RWPE1 (cell line): ENCODE results near the gene CCNI2.

ENCODE experiments used
- CTCF ChIA-PET: fragments of 350-600 bp; sonication (Branson Sonifier 250); formaldehyde crosslinking; extraction: SDS; loops from one replicate; lab custom pipeline; 2021; lab: Yijun Ruan, JAX
- POLR2A ChIA-PET: fragments of 400-600 bp; formaldehyde crosslinking; extraction: SDS; loops from one replicate; lab custom pipeline; 2020; ENCODE audit warnings: antibody characterized with exemption; ENCODE audit not compliant: low non-redundant PET; lab: Yijun Ruan, JAX
- DNase-seq: peaks from one replicate; pipeline ENCODE4 v3.0.0; 2012; ENCODE audit warnings: low spot score
- H3K27ac ChIP-seq: fragments of 450-650 bp; 2 replicates; pipeline ENCODE4 v1.5.1; 2017
- TF ChIP-seq, protein P1 (sequence below): fragments of 450-650 bp; conservative IDR thresholded peaks from 2 replicates; pipeline ENCODE4 v1.5.1; 2017; ENCODE audit warnings: low read depth, mild to moderate bottlenecking

CCNI2 gene

DNA sequence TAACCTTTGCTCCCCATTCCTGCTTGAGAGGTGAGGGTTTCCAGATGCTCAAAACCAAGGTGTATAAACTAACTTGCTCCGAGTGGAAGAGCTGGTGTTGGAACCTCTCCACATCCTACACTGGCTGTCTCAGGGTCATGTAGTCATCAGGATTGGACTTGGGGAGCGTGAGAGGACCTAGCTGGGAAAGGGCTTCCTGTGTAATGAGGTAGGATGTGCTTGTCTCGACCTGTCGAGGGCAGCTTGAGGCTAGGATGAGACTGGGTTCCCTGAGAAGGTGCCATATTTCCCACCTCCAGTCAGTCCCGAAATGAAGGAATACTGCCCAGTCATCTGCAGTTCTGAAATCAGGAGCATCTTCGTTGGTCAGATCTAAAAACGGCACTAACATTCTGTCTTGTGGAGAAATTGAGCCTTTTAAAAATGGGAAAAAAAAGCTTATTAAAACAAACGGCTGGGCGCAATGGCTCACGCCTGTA is 1.3 kb downstream of the CCNI2 start:
- no peak for DNase-seq
- ChIA-PET CTCF (interaction anchor here (0.6 to 3.2 kb wide), 3 partner anchors 71 to 118 kb away, joined by 3 to 21 read pairs (median 8); no protein-coding TSS in a partner anchor), POLR2A (no interaction called here)
- no peak overlapping the region for H3K27ac ChIP-seq
- TF ChIP-seq, protein P1, sequence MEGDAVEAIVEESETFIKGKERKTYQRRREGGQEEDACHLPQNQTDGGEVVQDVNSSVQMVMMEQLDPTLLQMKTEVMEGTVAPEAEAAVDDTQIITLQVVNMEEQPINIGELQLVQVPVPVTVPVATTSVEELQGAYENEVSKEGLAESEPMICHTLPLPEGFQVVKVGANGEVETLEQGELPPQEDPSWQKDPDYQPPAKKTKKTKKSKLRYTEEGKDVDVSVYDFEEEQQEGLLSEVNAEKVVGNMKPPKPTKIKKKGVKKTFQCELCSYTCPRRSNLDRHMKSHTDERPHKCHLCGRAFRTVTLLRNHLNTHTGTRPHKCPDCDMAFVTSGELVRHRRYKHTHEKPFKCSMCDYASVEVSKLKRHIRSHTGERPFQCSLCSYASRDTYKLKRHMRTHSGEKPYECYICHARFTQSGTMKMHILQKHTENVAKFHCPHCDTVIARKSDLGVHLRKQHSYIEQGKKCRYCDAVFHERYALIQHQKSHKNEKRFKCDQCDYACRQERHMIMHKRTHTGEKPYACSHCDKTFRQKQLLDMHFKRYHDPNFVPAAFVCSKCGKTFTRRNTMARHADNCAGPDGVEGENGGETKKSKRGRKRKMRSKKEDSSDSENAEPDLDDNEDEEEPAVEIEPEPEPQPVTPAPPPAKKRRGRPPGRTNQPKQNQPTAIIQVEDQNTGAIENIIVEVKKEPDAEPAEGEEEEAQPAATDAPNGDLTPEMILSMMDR = no peak

DNA sequence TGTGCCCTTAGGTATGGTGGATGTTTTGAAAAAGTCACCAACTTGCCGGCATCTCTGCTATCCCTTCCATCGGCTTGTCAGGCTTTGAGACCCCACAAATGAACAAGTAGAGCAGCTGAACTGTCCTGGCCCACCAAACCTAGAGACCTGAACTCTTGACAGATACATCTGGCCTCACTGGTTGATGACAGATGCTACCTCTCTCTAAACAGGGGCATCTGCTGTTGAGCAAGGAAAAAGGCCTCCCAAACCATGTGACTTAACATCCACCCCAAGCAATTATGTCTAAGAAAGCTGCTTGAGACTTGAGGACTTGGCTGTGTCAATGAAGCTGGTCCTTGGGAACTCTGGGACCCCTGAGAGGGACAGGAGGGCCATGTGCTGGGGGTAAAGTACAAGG is 2.3 kb downstream of the CCNI2 start:
- TF ChIP-seq, protein P1 = no peak
- no peak for DNase-seq
- ChIA-PET CTCF (interaction anchor here (3.2 kb wide), 1 partner anchor 70 kb away, joined by 21 read pairs; no protein-coding TSS in a partner anchor), POLR2A (no interaction called here)
- no peak overlapping the region for H3K27ac ChIP-seq

DNA sequence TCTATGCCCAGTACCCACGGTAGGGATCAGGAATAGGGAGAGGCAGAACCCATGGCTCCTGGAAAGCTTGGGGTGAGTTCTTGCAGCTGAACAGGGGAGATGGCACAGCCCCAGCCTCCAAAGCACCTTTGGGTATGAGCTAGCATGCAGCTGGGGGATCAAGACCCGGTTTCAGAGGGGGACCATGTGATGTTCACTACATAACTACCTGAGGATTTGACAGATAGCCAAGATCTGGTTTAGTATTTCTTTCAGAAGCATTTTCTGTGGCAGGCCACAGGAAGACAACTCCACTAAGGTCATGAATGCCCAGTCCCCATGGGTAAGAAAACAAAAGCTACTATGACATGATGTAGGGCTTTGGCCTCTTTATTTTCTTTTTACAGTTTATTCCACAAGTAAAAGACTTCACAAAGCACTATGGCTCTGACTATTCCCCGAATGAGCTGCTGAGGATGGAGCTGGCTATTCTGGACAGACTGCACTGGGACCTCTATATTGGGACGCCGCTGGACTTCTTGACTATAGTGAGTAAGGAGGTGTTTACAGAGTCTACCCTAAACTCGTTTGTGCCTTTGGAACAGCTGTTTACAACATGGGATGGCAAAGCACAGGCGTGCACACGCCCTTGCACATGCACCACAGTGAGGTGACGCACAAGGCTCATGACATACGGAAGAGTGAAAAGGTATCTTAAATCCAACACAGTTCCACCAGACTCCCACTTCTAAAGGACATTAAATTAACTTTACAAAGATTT is 3.4 kb downstream of the CCNI2 start:
- no peak for DNase-seq
- POLR2A ChIA-PET = no interaction called here
- H3K27ac ChIP-seq = no peak overlapping the region
- TF ChIP-seq, protein P1 = no peak
- CTCF ChIA-PET = interaction anchor here (0.7 to 3.2 kb wide), 3 partner anchors 69 to 224 kb away, joined by 4 to 21 read pairs (median 5); no protein-coding TSS in a partner anchor

DNA sequence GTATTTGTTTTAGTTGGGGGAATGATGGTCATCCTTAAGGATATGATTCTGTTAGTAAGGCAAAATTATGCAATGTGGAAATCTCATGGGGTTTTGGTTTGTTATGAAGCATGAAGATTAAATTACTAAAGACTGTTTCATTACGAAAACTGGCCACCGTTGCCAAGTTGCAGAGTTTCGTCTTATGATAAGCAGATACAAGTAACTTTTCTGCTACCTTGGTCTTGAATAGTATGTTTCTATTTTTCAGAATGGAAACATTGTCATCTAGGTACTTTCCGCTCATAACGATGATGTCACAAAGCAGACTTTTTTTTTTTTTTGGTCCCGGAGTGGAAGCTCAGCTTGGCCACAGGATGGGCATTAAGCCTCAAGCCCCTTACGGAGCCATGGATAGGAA is 4.2 kb downstream of the CCNI2 start:
- no peak overlapping the region for H3K27ac ChIP-seq
- POLR2A ChIA-PET = no interaction called here
- no peak for DNase-seq
- TF ChIP-seq, protein P1 = no peak
- CTCF ChIA-PET = interaction anchor here (1.1 to 3.2 kb wide), 2 partner anchors 68 to 225 kb away, joined by 5 to 21 read pairs; no protein-coding TSS in a partner anchor

DNA sequence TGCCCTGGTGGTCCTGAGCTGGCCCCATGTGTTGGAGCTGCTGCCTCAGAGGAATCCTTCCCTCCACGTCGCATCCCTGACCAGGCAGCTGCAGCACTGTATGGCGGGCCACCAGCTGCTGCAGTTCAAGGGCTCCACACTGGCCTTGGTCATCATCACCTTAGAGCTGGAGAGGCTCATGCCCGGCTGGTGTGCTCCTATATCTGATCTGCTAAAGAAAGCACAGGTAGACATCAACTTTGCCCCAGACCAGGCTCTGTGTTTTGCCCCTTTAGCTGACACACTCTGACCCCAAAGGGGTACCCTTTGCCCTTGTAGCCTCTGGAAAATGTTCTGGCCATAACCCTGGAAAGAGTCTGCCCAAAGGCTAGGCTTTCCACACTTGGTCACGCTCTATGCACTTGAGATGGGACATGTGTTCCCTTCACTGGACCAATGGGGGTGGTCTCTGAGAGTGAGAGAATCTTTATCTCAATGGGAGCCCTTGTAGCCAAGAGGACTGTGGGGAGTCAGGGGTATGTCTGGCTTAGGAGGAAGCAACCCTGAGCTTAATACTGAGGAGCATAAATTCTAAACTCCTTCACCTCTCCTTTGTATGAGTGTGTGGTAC is 4.8 kb downstream of the CCNI2 start:
- ChIA-PET POLR2A (no interaction called here), CTCF (interaction anchor here (0.6 to 3.2 kb wide), 3 partner anchors 65 to 309 kb away, joined by 3 to 21 read pairs (median 3); no protein-coding TSS in a partner anchor)
- DNase-seq = no peak
- TF ChIP-seq, protein P1 = no peak
- no peak overlapping the region for H3K27ac ChIP-seq

DNA sequence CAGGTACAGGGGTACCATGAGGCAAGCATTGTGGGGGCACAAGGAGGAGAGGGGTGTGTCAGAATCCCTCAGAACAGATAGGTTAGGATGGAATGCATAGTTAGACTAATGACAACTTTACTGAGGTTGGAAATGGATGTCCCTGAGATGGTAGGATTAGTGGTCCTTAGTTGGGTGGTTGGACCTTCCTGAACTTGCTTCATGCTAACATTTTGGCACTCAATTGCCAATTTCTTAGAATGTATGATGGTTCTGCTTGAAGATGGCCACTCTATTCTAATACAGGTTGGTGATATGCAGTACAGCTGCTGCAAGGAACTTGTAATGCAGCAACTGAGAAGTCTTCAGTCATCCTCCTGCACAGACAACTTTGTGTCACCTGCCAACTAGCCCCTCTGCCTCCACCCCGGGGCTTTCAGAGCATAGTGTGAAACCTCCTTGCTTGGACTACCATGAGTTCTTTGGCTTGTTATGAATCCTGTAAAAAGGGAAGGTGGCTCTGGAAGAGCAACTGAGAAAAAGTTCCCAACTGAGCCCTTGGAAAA is 5.4 kb downstream of the CCNI2 start:
- POLR2A ChIA-PET = no interaction called here
- no peak for DNase-seq
- TF ChIP-seq, protein P1 = no peak
- CTCF ChIA-PET = interaction anchor here (0.7 to 1.6 kb wide), 4 partner anchors 13 to 114 kb away, joined by 3 to 12 read pairs (median 4); partner anchors contain the start of genes GDF9 and UQCRQ
- H3K27ac ChIP-seq = no peak overlapping the region
